Measurements from ENCODE around the gene PTGES2.

Gene PTGES2

DNA sequence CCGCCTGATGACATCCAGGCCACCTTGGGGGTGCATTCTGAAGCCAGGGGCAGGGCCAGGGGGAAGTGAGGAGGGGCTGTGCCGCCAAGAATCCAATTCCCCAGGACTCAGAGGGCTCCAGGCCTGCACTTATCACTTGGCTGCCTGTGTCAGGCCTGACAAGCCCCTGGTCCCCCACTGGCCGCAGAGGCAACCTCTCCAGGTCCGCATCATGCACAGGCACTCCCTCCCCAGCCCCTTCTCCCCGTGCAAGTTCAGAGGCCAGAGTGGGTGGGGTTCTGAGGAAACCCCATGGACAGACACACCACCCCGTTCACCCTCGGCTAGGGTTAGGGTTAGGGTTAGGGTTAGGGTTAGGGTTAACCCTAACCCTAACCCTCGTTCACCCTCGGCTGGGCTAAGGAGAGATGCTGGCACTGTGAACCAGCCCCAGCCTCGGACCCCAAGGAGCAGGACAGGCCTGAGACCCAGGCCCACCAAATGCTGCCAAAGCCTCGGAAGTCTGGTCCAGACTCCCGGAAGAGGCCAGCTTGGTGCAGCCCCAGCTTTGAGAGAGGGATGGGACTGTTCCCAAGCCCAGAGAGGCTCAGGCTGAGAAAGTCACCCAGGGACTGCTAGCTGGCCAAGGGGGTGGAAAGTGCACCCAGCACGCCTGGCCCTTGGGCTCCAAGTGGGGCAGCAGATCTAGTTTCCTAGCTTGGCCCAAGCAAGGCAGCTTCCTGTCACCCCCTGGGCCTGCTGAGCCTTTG, 26.6 kb upstream of the PTGES2 start:
- peak; percentile 6 for DNase-seq (ENCODE audit: insufficient read length, low spot score)
- TF ChIP-seq POLR2A (IDR thresholded peaks at IDR 0.05; ENCODE audit: low read depth, low read length) (no peak), POLR2AphosphoS5 (IDR thresholded peaks at IDR 0.05; ENCODE audit: low read depth, low read length) (no peak)

GRCh38 chr9:128153060-128153946, 25.8 kb upstream of the PTGES2 start:
- FAIRE-seq (no peak), DNase-seq (ENCODE audit: insufficient read length, low spot score) (peak; percentile 3)
- no peak for TF ChIP-seq SPI1 (IDR thresholded peaks at IDR 0.05; ENCODE audit: low read depth, low read length)
- no peak for TF ChIP-seq POU2F2 (IDR thresholded peaks at IDR 0.05; ENCODE audit: low read depth, low read length)
- TF ChIP-seq POLR2A (IDR thresholded peaks at IDR 0.05; ENCODE audit: low read depth, low read length), result no peak
- TF ChIP-seq TAF1 (IDR thresholded peaks at IDR 0.05; ENCODE audit: low read depth, low read length), result no peak
- TF ChIP-seq POLR2AphosphoS5 (IDR thresholded peaks at IDR 0.05; ENCODE audit: low read depth, low read length), result no peak
- no peak for TF ChIP-seq PAX5 (IDR thresholded peaks at IDR 0.05; ENCODE audit: insufficient read depth, low read length, severe bottlenecking)

More for the DNA sequence above, 26.6 kb upstream of the PTGES2 start:
- no peak for FAIRE-seq

DNA sequence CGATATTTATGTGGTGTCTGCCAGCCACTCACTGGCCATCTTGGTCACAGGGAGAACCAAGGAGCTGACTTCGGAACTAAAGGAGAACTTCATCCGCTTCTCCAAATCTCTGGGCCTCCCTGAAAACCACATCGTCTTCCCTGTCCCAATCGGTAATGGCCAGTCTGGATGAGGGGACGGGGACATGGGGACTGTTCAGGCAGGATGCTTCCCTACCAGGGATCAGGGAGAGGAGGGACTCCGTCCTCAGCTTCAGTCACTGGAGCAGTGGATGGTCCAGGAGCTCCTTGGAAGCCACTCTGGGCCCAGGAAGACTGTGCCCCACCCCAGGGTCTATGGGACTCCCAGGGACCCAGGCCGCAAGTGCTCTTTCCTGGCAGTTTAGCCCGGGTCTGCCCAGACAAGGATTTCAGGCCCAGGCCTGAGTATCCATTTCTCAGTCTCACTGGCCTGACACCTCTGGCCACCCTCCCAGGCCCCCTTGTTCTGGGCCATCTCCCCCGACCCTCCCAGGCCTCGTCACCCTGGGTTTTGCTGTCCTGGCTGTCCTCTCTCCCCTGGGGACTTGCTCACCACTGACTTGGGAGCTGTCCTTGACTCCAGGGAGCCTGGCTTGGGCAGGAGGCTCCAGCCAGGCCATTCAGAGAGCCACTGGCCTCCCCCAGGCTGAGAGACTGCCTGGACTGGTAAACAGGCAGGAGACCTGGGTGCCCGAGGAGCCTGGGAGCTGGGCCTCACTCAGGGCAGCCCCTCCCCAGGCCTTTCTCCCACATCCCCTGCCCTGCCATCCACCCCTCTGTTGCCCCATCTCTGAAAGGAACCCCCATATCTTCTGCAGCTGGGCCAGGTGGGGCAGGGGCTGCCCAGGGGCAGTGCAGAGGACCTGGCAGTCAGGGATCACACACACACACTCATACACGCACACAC, 24.9 kb upstream of the PTGES2 start:
- TF ChIP-seq POLR2AphosphoS5 (IDR thresholded peaks at IDR 0.05; ENCODE audit: low read depth, low read length) (no peak), TAF1 (IDR thresholded peaks at IDR 0.05; ENCODE audit: low read depth, low read length) (no peak), POLR2A (IDR thresholded peaks at IDR 0.05; ENCODE audit: low read depth, low read length) (no peak), PAX5 (IDR thresholded peaks at IDR 0.05; ENCODE audit: insufficient read depth, low read length, severe bottlenecking) (no peak), SPI1 (IDR thresholded peaks at IDR 0.05; ENCODE audit: low read depth, low read length) (no peak), POU2F2 (IDR thresholded peaks at IDR 0.05; ENCODE audit: low read depth, low read length) (no peak)
- DNase-seq (ENCODE audit: insufficient read length, low spot score), result peak; percentile 7

DNA sequence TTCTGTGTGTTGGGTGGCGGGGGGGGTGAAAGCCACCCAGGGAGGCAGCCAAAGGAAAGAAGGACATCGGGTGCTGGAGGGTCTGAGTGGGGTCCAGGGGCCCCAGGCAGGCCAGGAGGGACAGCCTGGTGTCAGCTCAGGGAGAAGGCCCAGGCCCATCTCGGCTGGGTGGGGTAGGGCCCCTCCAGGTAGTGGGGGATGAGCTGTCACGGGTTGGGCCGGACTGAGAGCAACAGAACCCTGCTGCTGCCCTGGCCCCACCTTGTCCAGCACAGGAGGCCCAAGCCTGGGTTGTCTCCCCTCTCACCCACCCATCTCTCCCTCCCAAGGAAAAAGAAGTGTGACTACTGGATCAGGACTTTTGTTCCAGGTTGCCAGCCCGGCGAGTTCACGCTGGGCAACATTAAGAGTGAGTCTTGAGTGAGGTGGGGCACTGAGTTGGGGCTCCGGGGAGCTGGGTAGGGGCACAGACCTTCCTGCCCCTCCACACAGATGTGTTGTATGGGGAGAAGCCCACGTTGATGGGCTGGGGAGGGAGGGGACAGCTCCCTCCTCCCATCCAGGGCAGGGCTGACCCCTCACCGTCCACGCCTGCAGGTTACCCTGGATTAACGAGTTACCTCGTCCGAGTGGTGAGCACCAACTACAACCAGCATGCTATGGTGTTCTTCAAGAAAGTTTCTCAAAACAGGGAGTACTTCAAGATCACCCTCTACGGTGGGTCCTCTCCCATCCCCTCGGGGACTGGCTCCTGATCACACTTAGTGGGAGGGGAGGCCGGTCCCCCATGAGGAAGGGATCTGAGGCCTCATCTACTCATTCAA, 24.0 kb upstream of the PTGES2 start:
- no peak for TF ChIP-seq PAX5 (IDR thresholded peaks at IDR 0.05; ENCODE audit: insufficient read depth, low read length, severe bottlenecking)
- TF ChIP-seq POU2F2 (IDR thresholded peaks at IDR 0.05; ENCODE audit: low read depth, low read length), result no peak
- TF ChIP-seq POLR2A (IDR thresholded peaks at IDR 0.05; ENCODE audit: low read depth, low read length), result no peak
- TF ChIP-seq POLR2AphosphoS5 (IDR thresholded peaks at IDR 0.05; ENCODE audit: low read depth, low read length), result no peak
- TF ChIP-seq TAF1 (IDR thresholded peaks at IDR 0.05; ENCODE audit: low read depth, low read length), result no peak
- TF ChIP-seq SPI1 (IDR thresholded peaks at IDR 0.05; ENCODE audit: low read depth, low read length), result no peak
- DNase-seq (ENCODE audit: insufficient read length, low spot score) (peak; percentile 6), FAIRE-seq (no peak)

More for the DNA sequence above, 24.9 kb upstream of the PTGES2 start:
- FAIRE-seq, result no peak

DNA sequence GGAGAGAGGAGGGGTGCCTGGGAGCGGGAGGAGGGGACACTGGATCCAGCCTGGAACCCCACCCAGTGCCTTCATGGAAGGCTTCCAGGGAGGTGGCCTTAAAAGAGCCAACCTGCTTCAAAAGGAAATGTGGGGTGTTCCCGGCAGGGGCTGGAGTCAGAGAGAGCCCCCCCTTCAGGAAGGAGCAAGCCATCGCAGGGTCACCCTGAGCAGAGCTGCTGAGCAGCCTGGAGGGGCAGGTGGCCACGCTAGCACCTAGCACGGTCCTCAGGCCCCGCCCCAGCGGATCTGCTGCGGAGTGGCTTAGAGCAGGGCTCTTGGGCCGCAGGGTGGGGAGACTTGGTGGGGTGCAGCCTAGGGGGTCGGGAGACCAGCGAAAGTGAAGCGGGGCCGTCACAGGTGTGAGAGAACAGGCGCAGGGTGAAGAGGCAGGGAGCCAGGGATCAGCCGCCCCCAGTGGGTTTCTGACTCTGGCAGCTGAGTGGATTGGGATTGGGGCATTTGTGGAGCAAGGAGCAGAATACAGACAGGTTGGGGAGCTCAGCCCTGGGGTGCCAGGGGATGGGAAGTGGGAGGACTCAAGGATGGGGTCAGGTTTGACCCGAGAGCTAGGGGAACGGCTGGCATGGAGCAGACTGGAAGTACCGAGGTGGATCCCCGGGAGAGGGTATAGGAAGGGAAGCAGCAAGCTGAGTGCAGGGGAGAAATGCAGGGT, 23.2 kb upstream of the PTGES2 start:
- DNase-seq (ENCODE audit: insufficient read length, low spot score), result peak; percentile 60

DNA sequence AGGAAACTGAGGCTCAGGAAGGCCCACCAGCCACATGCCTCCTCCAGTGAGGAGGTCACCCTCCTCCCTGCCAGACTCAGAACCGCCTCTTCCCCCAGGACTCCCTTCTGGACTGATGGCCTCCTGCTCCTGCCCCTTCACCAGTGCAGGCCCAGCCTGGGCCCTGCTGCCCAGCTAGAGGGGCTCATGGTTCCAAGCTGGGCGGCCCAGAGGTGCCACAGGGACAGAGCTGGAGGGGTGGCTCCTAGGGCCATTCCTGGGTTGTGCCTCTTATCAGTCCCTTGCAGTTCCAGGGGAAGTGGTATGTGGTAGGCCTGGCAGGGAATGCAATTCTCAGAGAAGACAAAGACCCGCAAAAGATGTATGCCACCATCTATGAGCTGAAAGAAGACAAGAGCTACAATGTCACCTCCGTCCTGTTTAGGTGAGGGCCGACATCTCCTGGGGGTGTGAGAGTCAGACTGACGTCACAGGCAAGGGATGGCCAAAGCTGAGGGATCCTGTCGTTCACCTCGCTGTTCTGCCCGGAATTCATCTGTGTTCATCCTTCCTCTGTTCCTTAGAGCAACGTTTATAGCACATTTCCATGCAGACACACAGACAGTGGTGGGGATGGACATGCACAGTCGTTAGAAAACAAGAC, 22.5 kb upstream of the PTGES2 start:
- DNase-seq (ENCODE audit: insufficient read length, low spot score) (peak; percentile 11), FAIRE-seq (no peak)
- TF ChIP-seq TAF1 (IDR thresholded peaks at IDR 0.05; ENCODE audit: low read depth, low read length) (no peak), POLR2AphosphoS5 (IDR thresholded peaks at IDR 0.05; ENCODE audit: low read depth, low read length) (no peak), POLR2A (IDR thresholded peaks at IDR 0.05; ENCODE audit: low read depth, low read length) (no peak), SPI1 (IDR thresholded peaks at IDR 0.05; ENCODE audit: low read depth, low read length) (no peak), POU2F2 (IDR thresholded peaks at IDR 0.05; ENCODE audit: low read depth, low read length) (no peak)

More for the DNA sequence above, 23.2 kb upstream of the PTGES2 start:
- TF ChIP-seq PAX5 (IDR thresholded peaks at IDR 0.05; ENCODE audit: insufficient read depth, low read length, severe bottlenecking), result no peak
- no peak for TF ChIP-seq TAF1 (IDR thresholded peaks at IDR 0.05; ENCODE audit: low read depth, low read length)
- no peak for TF ChIP-seq POLR2AphosphoS5 (IDR thresholded peaks at IDR 0.05; ENCODE audit: low read depth, low read length)
- no peak for TF ChIP-seq POLR2A (IDR thresholded peaks at IDR 0.05; ENCODE audit: low read depth, low read length)
- TF ChIP-seq POU2F2 (IDR thresholded peaks at IDR 0.05; ENCODE audit: low read depth, low read length), result no peak
- TF ChIP-seq SPI1 (IDR thresholded peaks at IDR 0.05; ENCODE audit: low read depth, low read length), result no peak
- FAIRE-seq, result no peak

GRCh38 chr9:128149001-128149701, 21.6 kb upstream of the PTGES2 start, which contains the start of gene LCN2:
Gene LCN2, plus strand, starts transcription at chr9:128149453. Its CDS starts 73 bp downstream, at chr9:128149526.
- TF ChIP-seq TAF1 (IDR thresholded peaks at IDR 0.05; ENCODE audit: low read depth, low read length) (no peak), POU2F2 (IDR thresholded peaks at IDR 0.05; ENCODE audit: low read depth, low read length) (no peak), PAX5 (IDR thresholded peaks at IDR 0.05; ENCODE audit: insufficient read depth, low read length, severe bottlenecking) (no peak), SPI1 (IDR thresholded peaks at IDR 0.05; ENCODE audit: low read depth, low read length) (no peak), POLR2AphosphoS5 (IDR thresholded peaks at IDR 0.05; ENCODE audit: low read depth, low read length) (no peak), POLR2A (IDR thresholded peaks at IDR 0.05; ENCODE audit: low read depth, low read length) (no peak)
- FAIRE-seq, result no peak

More at GRCh38 chr9:128149001-128149701, 21.6 kb upstream of the PTGES2 start, which contains the start of gene LCN2:
- DNase-seq (ENCODE audit: insufficient read length, low spot score), result peak; percentile 12
